ENCODE measurements around the gene STAB1. TPM values are rescaled to one million over a fixed set of nuclear protein-coding genes. Genes with fewer than 3 reads are reported as not detected.

Gene STAB1
- total and polyA plus RNA-seq, 2 of the 8 experiments (the other 6 are each of a cell fraction or from before 2014, with no cell fraction given) = 1.0 to 1.9 TPM

- TF ChIP-seq CHD7 (IDR thresholded peaks at IDR 0.05; ENCODE audit: insufficient replicate concordance, low read length) (no peak), TBP (IDR thresholded peaks at IDR 0.05; ENCODE audit: low read depth, low read length) (no peak), POLR2A (IDR thresholded peaks at IDR 0.05; ENCODE audit: control extremely low read depth in 1 of 2, low read depth in 2 of 2, low read length in 2 of 2) (no peak)
These were observed 4.9 kb upstream of the STAB1 start (continued) for GRCh38 chr3:52490035-52490938.
